Measurements from ENCODE around the gene ADH5. TPM values are rescaled to one million over a fixed set of nuclear protein-coding genes. Genes with fewer than 3 reads are reported as not detected.
"Not testable (repeated sequence)": the region's sequence is repeated elsewhere in the genome, so short reads cannot be mapped to it uniquely, and the experiment has no call there.

ADH5 gene
- total and polyA plus RNA-seq, 2 donors from 2014 or later: 139 to 270 TPM

DNA sequence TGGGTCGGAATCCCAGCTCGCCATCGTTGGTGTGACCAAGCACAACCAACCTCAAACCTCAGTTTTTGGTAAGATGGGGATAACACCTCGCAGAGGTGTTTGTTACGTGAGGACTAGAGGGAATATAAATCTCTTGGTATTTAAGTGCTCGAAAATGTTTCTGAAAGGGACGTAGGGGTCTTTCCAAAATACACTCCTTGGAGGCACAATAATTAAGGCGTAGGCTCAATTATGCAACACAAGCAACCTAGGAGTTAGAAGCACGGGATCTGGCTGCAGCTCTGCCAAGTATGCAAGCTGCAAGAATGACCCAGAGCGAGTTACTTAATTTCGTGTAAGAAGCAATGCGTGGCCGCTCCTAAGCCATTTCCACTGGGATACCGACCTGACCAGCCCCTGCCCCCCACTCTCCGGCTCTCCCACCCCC, 552 bp downstream of the ADH5 start:
- H3K4me3 ChIP-seq (ENCODE audit: low read length in 3 of 3): peak overlapping the region; percentile 98 to 100 (median 99)
- H3K9ac ChIP-seq (ENCODE audit: low read length in 3 of 3): peak overlapping the region; percentile 63 to 95 (median 86)
- FAIRE-seq: no peak
- peaks cover 2 to 17% (median 8%) of the 10 kb centered on the region in 3 donors for H3K36me3 ChIP-seq (ENCODE audit: control insufficient read depth in 2 of 3, insufficient read depth in 3 of 3, low read length in 3 of 3)
- TF ChIP-seq, protein P1, sequence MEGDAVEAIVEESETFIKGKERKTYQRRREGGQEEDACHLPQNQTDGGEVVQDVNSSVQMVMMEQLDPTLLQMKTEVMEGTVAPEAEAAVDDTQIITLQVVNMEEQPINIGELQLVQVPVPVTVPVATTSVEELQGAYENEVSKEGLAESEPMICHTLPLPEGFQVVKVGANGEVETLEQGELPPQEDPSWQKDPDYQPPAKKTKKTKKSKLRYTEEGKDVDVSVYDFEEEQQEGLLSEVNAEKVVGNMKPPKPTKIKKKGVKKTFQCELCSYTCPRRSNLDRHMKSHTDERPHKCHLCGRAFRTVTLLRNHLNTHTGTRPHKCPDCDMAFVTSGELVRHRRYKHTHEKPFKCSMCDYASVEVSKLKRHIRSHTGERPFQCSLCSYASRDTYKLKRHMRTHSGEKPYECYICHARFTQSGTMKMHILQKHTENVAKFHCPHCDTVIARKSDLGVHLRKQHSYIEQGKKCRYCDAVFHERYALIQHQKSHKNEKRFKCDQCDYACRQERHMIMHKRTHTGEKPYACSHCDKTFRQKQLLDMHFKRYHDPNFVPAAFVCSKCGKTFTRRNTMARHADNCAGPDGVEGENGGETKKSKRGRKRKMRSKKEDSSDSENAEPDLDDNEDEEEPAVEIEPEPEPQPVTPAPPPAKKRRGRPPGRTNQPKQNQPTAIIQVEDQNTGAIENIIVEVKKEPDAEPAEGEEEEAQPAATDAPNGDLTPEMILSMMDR (IDR thresholded peaks at IDR 0.05; ENCODE audit: borderline replicate concordance, extremely low read depth, insufficient read depth): no peak
- H3K9me3 ChIP-seq (ENCODE audit: control insufficient read depth in 2 of 3, insufficient read depth in 1 of 3, low read length in 3 of 3): no peaks in the 10 kb centered on the region
- H3K4me1 ChIP-seq (ENCODE audit: control insufficient read depth in 2 of 3, insufficient read depth in 2 of 3, low read depth in 1 of 3, low read length in 3 of 3): peaks cover 0 to 5% (median 0%) of the 10 kb centered on the region in 3 donors
- intact Hi-C loops (cut with DNase I): no loop called here
- peak in 3 of 5 donors; percentile 81 to 87 (median 81) for DNase-seq
- H3K27ac ChIP-seq (ENCODE audit: low read depth in 2 of 2, low read length in 2 of 2): peak overlapping the region; percentile 75 to 94
- no peaks in the 10 kb centered on the region for H3K27me3 ChIP-seq (ENCODE audit: control insufficient read depth, insufficient read depth, low read length)

DNA sequence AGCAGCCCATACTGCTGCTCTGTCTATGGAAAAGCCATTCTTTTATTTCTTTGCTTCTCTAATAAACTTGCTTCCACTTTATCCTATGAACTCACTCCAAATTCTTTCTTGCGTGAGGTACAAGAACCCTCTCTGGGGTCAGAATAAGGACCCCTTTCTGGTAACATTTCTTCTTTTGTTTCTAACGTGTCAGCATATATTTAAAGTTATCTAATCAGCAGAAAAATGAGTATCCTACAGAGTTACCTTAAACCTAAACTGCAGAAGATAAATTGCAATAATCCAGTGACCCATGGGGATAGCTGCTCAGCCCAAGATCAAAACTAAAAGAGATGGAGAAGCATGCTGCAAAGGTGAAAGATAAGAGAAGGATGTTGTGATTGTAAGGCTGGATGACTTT, 4.0 kb downstream of the ADH5 start:
- H3K27ac ChIP-seq (ENCODE audit: low read depth in 2 of 2, low read length in 2 of 2): no peak overlapping the region

DNA sequence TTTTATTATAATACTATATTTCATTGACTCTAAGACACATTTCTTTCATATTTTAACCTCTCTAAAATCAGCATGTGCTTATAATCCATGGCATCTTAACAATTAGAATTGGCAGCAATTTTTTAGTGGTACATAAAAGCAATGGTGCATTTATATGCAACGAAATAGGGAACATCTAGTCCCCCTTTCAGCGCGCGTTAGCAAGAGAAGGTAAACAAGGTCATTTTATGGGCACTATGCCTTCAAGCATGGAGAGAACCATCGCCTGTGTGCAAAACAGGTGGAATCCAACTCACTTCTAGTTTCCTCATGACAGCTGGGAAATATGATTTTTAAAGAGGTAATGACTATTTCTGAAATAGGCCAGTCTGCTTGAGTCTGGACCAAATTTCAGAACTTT, 6.4 kb downstream of the ADH5 start:
- no peak for FAIRE-seq

More for the DNA sequence above, 4.0 kb downstream of the ADH5 start:
- DNase-seq: no peak
- H3K27me3 ChIP-seq (ENCODE audit: control insufficient read depth, insufficient read depth, low read length): no peaks in the 10 kb centered on the region
- TF ChIP-seq, protein P1 (IDR thresholded peaks at IDR 0.05; ENCODE audit: borderline replicate concordance, extremely low read depth, insufficient read depth): no peak
- peaks cover 3 to 41% (median 18%) of the 10 kb centered on the region in 3 donors for H3K36me3 ChIP-seq (ENCODE audit: control insufficient read depth in 2 of 3, insufficient read depth in 3 of 3, low read length in 3 of 3)
- FAIRE-seq: no peak
- H3K9me3 ChIP-seq (ENCODE audit: control insufficient read depth in 2 of 3, insufficient read depth in 1 of 3, low read length in 3 of 3): no peaks in the 10 kb centered on the region
- no peak overlapping the region for H3K9ac ChIP-seq (ENCODE audit: low read length in 3 of 3)
- peaks cover 0 to 4% (median 0%) of the 10 kb centered on the region in 3 donors for H3K4me1 ChIP-seq (ENCODE audit: control insufficient read depth in 2 of 3, insufficient read depth in 2 of 3, low read depth in 1 of 3, low read length in 3 of 3)
- no peak overlapping the region for H3K4me3 ChIP-seq (ENCODE audit: low read length in 3 of 3)
- intact Hi-C loops (cut with DNase I): no loop called here

DNA sequence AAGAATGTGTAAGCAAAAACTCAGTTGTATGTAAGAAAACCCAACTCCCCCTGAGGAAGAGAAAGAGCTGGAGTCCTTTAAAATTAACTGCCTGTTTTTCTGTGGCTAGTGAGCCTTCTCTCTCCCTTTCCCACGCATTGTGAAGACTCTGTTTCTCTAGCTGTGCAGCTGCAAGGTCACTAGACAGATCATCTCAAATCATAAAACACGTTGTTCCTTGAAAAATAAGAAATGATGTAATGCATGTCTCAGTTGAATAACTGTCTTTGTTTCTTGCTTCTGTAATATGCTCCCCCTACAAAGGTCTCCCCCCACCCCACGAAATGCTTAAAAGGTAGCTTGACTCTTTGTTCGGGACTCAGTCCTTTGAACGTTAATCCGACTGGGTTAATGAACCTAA, 7.7 kb downstream of the ADH5 start:
- H3K36me3 ChIP-seq (ENCODE audit: control insufficient read depth in 2 of 3, insufficient read depth in 3 of 3, low read length in 3 of 3): peaks cover 10 to 56% (median 28%) of the 10 kb centered on the region in 3 donors
- H3K9me3 ChIP-seq (ENCODE audit: control insufficient read depth in 2 of 3, insufficient read depth in 1 of 3, low read length in 3 of 3); H3K27ac ChIP-seq (ENCODE audit: low read depth in 2 of 2, low read length in 2 of 2); H3K4me3 ChIP-seq (ENCODE audit: low read length in 3 of 3); H3K27me3 ChIP-seq (ENCODE audit: control insufficient read depth, insufficient read depth, low read length); intact Hi-C loops (cut with DNase I); H3K4me1 ChIP-seq (ENCODE audit: control insufficient read depth in 2 of 3, insufficient read depth in 2 of 3, low read depth in 1 of 3, low read length in 3 of 3); FAIRE-seq; H3K9ac ChIP-seq (ENCODE audit: low read length in 3 of 3); DNase-seq: not testable (repeated sequence)

More for the DNA sequence above, 6.4 kb downstream of the ADH5 start:
- Histone ChIP-seq H3K36me3 (ENCODE audit: control insufficient read depth in 2 of 3, insufficient read depth in 3 of 3, low read length in 3 of 3) (peaks cover 5 to 47% (median 22%) of the 10 kb centered on the region in 3 donors), H3K27me3 (ENCODE audit: control insufficient read depth, insufficient read depth, low read length) (no peaks in the 10 kb centered on the region), H3K9ac (ENCODE audit: low read length in 3 of 3) (no peak overlapping the region), H3K4me3 (ENCODE audit: low read length in 3 of 3) (no peak overlapping the region), H3K4me1 (ENCODE audit: control insufficient read depth in 2 of 3, insufficient read depth in 2 of 3, low read depth in 1 of 3, low read length in 3 of 3) (peaks cover 0 to 2% (median 0%) of the 10 kb centered on the region in 3 donors), H3K27ac (ENCODE audit: low read depth in 2 of 2, low read length in 2 of 2) (no peak overlapping the region), H3K9me3 (ENCODE audit: control insufficient read depth in 2 of 3, insufficient read depth in 1 of 3, low read length in 3 of 3) (no peaks in the 10 kb centered on the region)
- intact Hi-C loops (cut with DNase I): no loop called here
- no peak for DNase-seq
- TF ChIP-seq, protein P1 (IDR thresholded peaks at IDR 0.05; ENCODE audit: borderline replicate concordance, extremely low read depth, insufficient read depth): no peak

Data from kidney (tissue), 14 donors.